HG02870 (cell line): ENCODE measurements around the gene ALDH1A1.

Experiments used
- ATAC-seq: cut with Tn5 transposase; IDR thresholded peaks from one replicate; pipeline ENCODE4 v1.9.1; 2021; ENCODE audit warnings: mild to moderate bottlenecking, moderate library complexity; ENCODE audit not compliant: unreplicated experiment

The ALDH1A1 gene

GRCh38 chr9:72921888-72922654 lies 30.8 kb downstream of the ALDH1A1 start:
- no peak for ATAC-seq

DNA sequence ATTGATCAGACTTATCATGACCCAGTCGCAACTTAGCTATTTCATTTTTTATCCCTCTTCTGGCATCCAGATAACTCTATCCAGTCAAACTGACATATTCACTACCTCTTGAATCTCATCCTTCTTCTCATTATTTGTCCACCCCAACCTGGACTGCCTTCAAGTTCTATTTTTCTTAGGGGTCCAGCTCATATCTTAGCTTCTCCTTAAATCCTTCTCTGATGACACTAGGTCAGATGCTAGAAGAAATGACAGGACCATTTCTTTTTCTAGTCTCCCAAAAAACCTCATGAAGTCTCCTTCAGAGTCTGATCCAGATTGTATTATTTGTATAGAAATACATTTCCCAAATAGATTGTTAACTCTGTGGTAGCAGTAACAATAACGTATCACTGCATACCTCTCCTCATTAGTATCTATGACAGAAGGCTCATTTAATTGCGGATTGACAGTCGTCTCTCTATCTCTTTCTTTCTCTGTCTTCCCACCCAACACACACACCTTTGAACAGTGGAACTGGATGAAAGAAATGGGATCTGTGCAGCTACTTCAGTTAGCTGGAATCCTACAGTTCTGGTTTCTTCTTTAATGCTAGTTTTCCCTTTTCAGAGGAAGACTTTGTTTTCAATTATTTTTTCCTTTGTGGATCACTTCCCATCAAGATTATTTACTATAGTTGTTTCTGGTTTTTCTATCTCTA lies 33.5 kb downstream of the ALDH1A1 start:
- ATAC-seq = no peak

GRCh38 chr9:72917892-72918509 lies 34.9 kb downstream of the ALDH1A1 start:
- ATAC-seq = no peak

DNA sequence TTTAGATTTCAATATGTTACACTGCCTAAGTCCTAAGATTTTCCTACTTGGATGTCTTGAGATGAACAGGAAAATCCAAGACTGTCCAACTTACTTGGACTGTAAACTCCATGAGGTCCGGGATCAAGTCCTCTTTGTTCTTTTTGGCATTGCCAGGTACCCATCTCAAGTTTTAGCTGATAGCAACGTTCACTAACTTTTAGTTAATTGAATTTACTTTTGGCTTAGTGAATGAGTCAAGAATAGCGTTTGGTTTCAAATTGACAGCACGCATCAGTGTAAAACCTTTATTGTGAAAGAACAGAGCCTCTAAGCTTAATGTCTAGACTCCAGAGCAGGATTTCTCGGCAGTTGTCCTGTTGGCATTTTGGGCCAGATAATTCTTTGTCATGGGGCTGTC lies 37.2 kb downstream of the ALDH1A1 start:
- ATAC-seq = no peak

DNA sequence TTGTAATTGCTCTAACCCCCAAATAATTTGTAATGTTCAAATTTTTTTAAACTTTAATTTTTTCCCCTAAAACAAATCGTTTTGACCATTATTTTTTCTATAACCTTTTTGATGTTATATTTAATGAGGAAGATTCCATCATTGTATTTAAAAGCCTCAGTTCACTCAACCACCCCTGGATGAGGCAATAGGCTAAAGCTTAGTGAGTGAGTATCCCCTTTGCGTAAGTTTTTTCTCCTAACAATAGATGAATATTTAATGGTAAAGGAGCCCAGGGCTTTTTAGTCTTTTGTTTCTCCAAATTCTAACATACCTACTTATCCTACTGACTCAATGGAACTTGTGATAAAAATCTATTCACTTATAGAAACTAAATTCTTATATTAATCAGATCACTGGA lies 38.1 kb downstream of the ALDH1A1 start:
- ATAC-seq = no peak

GRCh38 chr9:72913382-72914009 lies 39.4 kb downstream of the ALDH1A1 start:
- ATAC-seq = no peak

- ATAC-seq = no peak
Observed at GRCh38 chr9:72912476-72913381, 40.1 kb downstream of the ALDH1A1 start.

DNA sequence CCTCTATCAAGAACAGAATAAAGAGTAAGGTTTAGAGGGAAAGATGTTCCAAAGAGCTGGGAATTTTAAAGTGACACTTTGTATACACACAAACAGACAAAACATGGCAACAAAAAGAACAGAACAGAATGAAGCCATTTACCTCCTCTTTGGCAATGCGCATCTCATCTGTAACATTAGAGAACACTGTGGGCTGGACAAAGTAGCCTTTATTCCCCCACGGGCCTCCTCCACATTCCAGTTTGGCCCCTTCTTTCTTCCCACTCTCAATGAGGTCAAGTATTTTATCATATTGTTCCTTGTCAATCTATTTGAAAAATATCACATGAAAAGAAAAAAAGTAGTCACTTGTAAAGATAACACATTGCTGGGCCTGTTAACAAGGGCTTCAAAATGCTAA lies 41.0 kb downstream of the ALDH1A1 start:
- ATAC-seq = no peak

DNA sequence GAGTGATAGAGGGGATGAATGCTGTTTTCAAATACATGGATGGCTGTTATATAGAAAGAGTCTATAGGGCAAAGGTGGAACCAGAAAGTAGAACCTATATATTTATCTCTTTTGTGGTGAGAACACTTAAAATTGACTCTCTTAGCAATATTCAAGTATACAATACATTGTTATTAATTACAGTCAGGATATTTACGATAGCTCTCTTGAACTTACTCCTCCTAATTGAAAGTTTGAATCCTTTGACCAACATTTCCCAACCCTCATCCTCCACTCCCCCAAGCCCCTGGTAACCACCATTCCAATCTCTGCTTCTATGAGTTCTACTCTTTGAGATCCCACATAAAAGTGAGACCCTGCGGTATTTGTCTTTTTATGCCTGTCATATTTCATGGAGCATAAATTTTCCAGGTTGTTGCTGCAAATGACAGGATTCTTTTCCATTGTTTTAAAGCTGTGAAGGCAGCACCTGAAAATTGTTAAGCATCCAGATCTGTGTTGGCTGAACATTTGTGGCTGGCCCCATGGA lies 41.5 kb downstream of the ALDH1A1 start:
- ATAC-seq = no peak

GRCh38 chr9:72909428-72909827 lies 43.4 kb downstream of the ALDH1A1 start:
- ATAC-seq = no peak

GRCh38 chr9:72907421-72907820 lies 45.4 kb downstream of the ALDH1A1 start:
- no peak for ATAC-seq

DNA sequence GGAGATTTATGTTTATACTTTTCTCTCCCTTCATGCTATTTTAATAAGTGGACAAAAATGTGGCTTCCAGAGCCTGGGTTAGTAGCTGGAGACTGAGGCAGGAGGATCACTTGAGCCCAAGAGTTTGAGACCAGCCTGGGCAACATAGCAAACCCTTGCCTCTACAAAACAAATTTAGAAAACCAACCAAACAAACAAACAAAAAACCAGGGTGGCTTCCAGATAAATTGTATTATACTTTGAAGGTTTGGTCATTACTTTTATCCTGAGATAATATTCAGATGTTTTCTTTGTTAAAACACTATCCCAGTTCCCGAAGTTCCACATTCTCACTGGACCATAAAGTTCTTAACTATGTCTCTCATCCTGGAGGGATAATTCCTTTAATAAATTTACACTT lies 46.0 kb downstream of the ALDH1A1 start:
- ATAC-seq = no peak

- ATAC-seq = no peak
Observed at GRCh38 chr9:72905514-72906480, 47.1 kb downstream of the ALDH1A1 start.

GRCh38 chr9:72904267-72905093 lies 48.4 kb downstream of the ALDH1A1 start:
- ATAC-seq = no peak

- ATAC-seq = no peak
Observed at GRCh38 chr9:72903103-72903502, 49.8 kb downstream of the ALDH1A1 start.

GRCh38 chr9:72902268-72902667 lies 50.6 kb downstream of the ALDH1A1 start:
- ATAC-seq = no peak

DNA sequence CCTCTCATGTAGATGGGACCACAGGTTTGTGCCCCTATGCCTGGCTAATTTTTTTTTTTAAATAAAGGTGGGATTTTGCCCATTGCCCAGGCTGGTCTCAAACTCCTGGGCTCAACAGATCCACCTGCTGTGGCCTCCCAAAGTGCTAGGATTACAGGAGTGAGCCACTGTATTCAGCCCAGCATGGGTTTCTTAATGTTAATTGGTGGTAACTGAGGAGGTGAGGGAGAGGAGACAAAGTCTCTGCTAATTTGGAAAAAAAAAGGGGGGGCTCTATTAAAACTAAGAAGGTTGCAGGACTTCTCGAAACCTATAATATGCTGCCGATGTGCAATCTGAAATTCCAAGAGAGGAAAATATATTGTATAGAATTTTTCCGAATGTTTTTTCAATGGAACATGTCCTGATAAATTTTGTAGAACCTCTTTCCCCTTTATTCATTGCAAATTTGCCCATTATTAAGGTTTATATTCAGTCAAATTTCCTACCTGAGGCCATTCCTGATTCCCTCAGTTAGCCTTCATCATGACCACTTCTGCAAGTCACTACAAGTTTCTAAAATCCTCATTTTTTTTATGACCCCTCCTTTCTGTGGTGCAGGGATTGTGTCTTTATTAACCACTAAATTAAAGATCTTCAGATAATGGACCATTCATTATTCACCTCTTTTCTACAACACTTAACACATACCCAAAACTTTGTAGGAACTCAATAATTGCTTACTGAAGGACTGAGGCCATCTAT lies 52.9 kb downstream of the ALDH1A1 start:
- ATAC-seq = no peak
